Urinary bladder (tissue), 4 donors: ENCODE results near the gene MEX3D. TPM values are rescaled to one million over a fixed set of nuclear protein-coding genes. Genes with fewer than 3 reads are reported as not detected.
A peak's percentile ranks its signal among the peaks of the same experiment; 100 is the strongest.

Experiments used
- DNase-seq: peaks from one replicate; pipeline ENCODE4 v3.0.0-alpha.2; 2015; ENCODE audit errors: extremely low spot score
- H3K27ac ChIP-seq: one replicate; pipeline ENCODE4 v1.5.1; 2013; ENCODE audit warnings: low read depth, mild to moderate bottlenecking, moderate library complexity
- H3K36me3 ChIP-seq: one replicate; pipeline ENCODE4 v1.6.1; 2013; ENCODE audit warnings: mild to moderate bottlenecking, moderate library complexity; ENCODE audit not compliant: insufficient read depth
- H3K4me1 ChIP-seq: one replicate; pipeline ENCODE4 v1.6.1; 2013; ENCODE audit warnings: mild to moderate bottlenecking, moderate library complexity; ENCODE audit not compliant: insufficient read depth
- H3K4me3 ChIP-seq: one replicate; pipeline ENCODE4 v1.5.1; 2013; ENCODE audit warnings: low read depth, low read length
- WGBS: extraction: QIAGEN DNeasy Blood & Tissue Kit; methylation state at CpG from one replicate; pipeline ENCODE4 v1.1.7; 2013; 5-methylcytosine and 5-hydroxymethylcytosine counted together
- polyA plus RNA-seq: library from polyadenylated mRNA; stranded (reverse); fragments of 200-250 nt; gene quantifications from one replicate; pipeline ENCODE4 v1.2.3, GENCODE V29; 2013
- small RNA-seq: library from RNA; depleted of rRNA; stranded (forward); fragments of <200 nt; gene quantifications from one replicate; pipeline ENCODE3, GENCODE V24; 2014
- total RNA-seq: library from RNA; depleted of rRNA; stranded (reverse); fragments of >200 nt; gene quantifications from one replicate; pipeline ENCODE4 v1.2.3, GENCODE V29; 2014
- donor health status: healthy with polysubstance abuse.
- donor health status: healthy.

The MEX3D gene
- total and polyA plus RNA-seq, 2 donors = 19.1 to 24.2 TPM

DNA sequence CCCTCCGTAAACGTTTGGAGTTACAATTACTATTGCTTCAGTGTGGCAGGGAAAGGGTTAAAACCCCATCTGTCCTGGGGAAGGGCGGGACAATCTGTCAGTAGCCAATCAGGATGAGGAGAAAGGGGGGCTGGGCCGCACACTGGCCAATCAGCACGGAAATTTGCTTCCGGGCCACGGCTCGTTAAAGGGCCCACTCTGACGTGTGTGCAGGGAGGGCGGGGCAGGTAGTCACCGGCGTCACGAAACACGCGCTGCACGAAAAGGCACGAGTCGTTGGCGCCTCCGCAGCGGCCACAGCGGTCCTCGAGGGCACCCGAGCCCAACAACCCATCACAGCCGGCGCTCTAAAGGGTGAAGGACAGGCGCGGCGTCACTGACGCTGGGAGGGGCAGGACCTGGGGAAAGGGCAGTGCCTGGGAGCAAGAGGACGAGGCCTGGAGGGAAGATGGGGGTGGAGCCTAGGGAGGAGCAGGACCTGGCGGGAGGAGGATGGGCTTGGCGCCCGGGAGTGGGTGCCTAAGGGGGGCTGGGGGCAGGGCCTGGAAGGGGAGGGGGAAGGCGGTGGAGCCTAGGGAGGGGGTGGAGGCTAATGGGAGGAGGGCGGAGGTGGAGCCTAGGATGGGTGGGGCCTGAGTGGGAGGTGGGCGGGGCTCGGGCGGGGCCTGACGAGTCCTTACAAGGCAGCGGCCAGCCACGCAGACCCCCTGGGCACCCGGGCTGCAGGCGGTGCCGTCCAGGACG, 60.2 kb downstream of the MEX3D start:
- Histone ChIP-seq H3K4me1 (peaks cover 2% of the 10 kb centered on the region), H3K27ac (no peak overlapping the region), H3K36me3 (no peaks in the 10 kb centered on the region), H3K4me3 (peak overlapping the region; percentile 24)
- 1% methylated on average over 46 of the region's 46 CpGs for WGBS
- DNase-seq = peak; percentile 93

GRCh38 chr19:1507192-1507660, 60.9 kb downstream of the MEX3D start:
- Histone ChIP-seq H3K36me3 (no peaks in the 10 kb centered on the region), H3K4me1 (no peaks in the 10 kb centered on the region), H3K4me3 (no peak overlapping the region), H3K27ac (no peak overlapping the region)
- whole genome bisulfite sequencing = 63% methylated on average over 23 of the region's 23 CpGs
- DNase-seq = no peak

- WGBS = 91% methylated on average over 45 of the region's 45 CpGs
- Histone ChIP-seq H3K27ac (no peak overlapping the region), H3K4me1 (no peaks in the 10 kb centered on the region), H3K4me3 (no peak overlapping the region), H3K36me3 (no peaks in the 10 kb centered on the region)
- no peak for DNase-seq
Measured at GRCh38 chr19:1505991-1506881, 61.9 kb downstream of the MEX3D start.

- no peak overlapping the region for H3K27ac ChIP-seq
- no peak overlapping the region for H3K4me3 ChIP-seq
- WGBS = 79% methylated on average over 8 of the region's 8 CpGs
Measured at GRCh38 chr19:1505012-1505411, 63.1 kb downstream of the MEX3D start.

More at GRCh38 chr19:1505012-1505411, 63.1 kb downstream of the MEX3D start:
- H3K36me3 ChIP-seq = no peaks in the 10 kb centered on the region
- no peak for DNase-seq
- H3K4me1 ChIP-seq = no peaks in the 10 kb centered on the region

Small RNA genes lying within 50 kb of the gene (small RNA-seq; reads per million reads assigned to genes)
- gene AC005943.2 (not detected), gene RN7SL477P (not detected), gene RNU6-1223P (not detected)

Other genes with a start within 250 kb of the MEX3D start
- 26.4 TPM for gene NDUFS7, start 184.4 kb downstream of the MEX3D start, total RNA-seq
- 173 TPM for gene NDUFS7, start 184.4 kb downstream of the MEX3D start, polyA plus RNA-seq
- 10.3 TPM for gene GAMT, start 166.8 kb downstream of the MEX3D start, total RNA-seq
- 18.5 TPM for gene GAMT, start 166.8 kb downstream of the MEX3D start, polyA plus RNA-seq
- gene DAZAP1, start 160.7 kb downstream of the MEX3D start, total RNA-seq = 37.0 TPM
- gene DAZAP1, start 160.7 kb downstream of the MEX3D start, polyA plus RNA-seq = 71.5 TPM
- gene RPS15, start 129.9 kb downstream of the MEX3D start, total RNA-seq = 507 TPM
- 3,233 TPM for gene RPS15, start 129.9 kb downstream of the MEX3D start, polyA plus RNA-seq
- gene APC2, start 118.2 kb downstream of the MEX3D start, total RNA-seq = 1.2 TPM
- gene APC2, start 118.2 kb downstream of the MEX3D start, polyA plus RNA-seq = 0.66 TPM
- gene C19orf25, start 89.1 kb downstream of the MEX3D start, total RNA-seq = 15.0 TPM
- gene C19orf25, start 89.1 kb downstream of the MEX3D start, polyA plus RNA-seq = 40.5 TPM
- 1.6 TPM for gene PCSK4, start 78.0 kb downstream of the MEX3D start, total RNA-seq
- gene PCSK4, start 78.0 kb downstream of the MEX3D start, polyA plus RNA-seq = 2.7 TPM
- 4.9 TPM for gene REEP6, start 77.1 kb downstream of the MEX3D start, total RNA-seq
- 11.3 TPM for gene REEP6, start 77.1 kb downstream of the MEX3D start, polyA plus RNA-seq
- gene ADAMTSL5, start 55.3 kb downstream of the MEX3D start, total RNA-seq = 4.1 TPM
- gene ADAMTSL5, start 55.3 kb downstream of the MEX3D start, polyA plus RNA-seq = 9.4 TPM
- 0.37 TPM for gene PLK5, start 44.2 kb downstream of the MEX3D start, total RNA-seq
- 2.3 TPM for gene PLK5, start 44.2 kb downstream of the MEX3D start, polyA plus RNA-seq
- 32.5 TPM for gene MBD3, start 24.5 kb upstream of the MEX3D start, total RNA-seq
- 76.4 TPM for gene MBD3, start 24.5 kb upstream of the MEX3D start, polyA plus RNA-seq
- gene UQCR11, start 37.1 kb upstream of the MEX3D start, total RNA-seq = 33.3 TPM
- gene UQCR11, start 37.1 kb upstream of the MEX3D start, polyA plus RNA-seq = 144 TPM
- 27.4 TPM for gene TCF3, start 84.3 kb upstream of the MEX3D start, total RNA-seq
- gene TCF3, start 84.3 kb upstream of the MEX3D start, polyA plus RNA-seq = 50.2 TPM
- not detected for gene ONECUT3, start 185.2 kb upstream of the MEX3D start, total RNA-seq
- gene ONECUT3, start 185.2 kb upstream of the MEX3D start, polyA plus RNA-seq = not detected
- 1.4 TPM for gene ATP8B3, start 244.0 kb upstream of the MEX3D start, total RNA-seq
- gene ATP8B3, start 244.0 kb upstream of the MEX3D start, polyA plus RNA-seq = 1.6 TPM